Mesenchymal stem cell (in vitro differentiated cells and primary cell): ENCODE results near the gene IGSF5.
A peak's percentile ranks its signal among the peaks of the same experiment; 100 is the strongest.

Source experiments
- DNase-seq: peaks from one replicate; pipeline ENCODE4 v3.0.0-alpha.2; 2013
- H2AFZ ChIP-seq: one replicate; pipeline ENCODE4 v1.6.1; 2013; ENCODE audit warnings: low read depth, mild to moderate bottlenecking, control low read depth, inconsistent platforms, low read length, moderate library complexity
- H2AK5ac ChIP-seq: 2 replicates; pipeline ENCODE4 v1.6.1; 2013; ENCODE audit warnings: low read length, moderate library complexity, mild to moderate bottlenecking, inconsistent platforms; ENCODE audit not compliant: severe bottlenecking
- H2BK120ac ChIP-seq: one replicate; pipeline ENCODE4 v1.6.1; 2013; ENCODE audit warnings: low read depth, mild to moderate bottlenecking, inconsistent platforms, low read length, moderate library complexity
- H2BK12ac ChIP-seq, 2 experiments: one replicate each; pipeline ENCODE4 v1.6.1; 2013; ENCODE audit warnings: inconsistent platforms in 2 of 2, low read length in 2 of 2, mild to moderate bottlenecking in 2 of 2, moderate library complexity in 2 of 2, control low read depth in 1 of 2
- H2BK15ac ChIP-seq: one replicate; pipeline ENCODE4 v1.6.1; 2013; ENCODE audit warnings: mild to moderate bottlenecking, low read depth, inconsistent platforms; ENCODE audit not compliant: poor library complexity, severe bottlenecking
- H2BK5ac ChIP-seq: 2 replicates; pipeline ENCODE4 v1.6.1; 2013; ENCODE audit warnings: low read depth, mild to moderate bottlenecking, low read length, control low read depth, inconsistent platforms; ENCODE audit not compliant: poor library complexity, severe bottlenecking
- H3K14ac ChIP-seq, 2 experiments: one replicate each; pipeline ENCODE4 v1.6.1; 2013; ENCODE audit warnings: inconsistent platforms in 2 of 2, low read length in 2 of 2, control low read depth in 1 of 2, mild to moderate bottlenecking in 1 of 2, moderate library complexity in 1 of 2
- H3K18ac ChIP-seq, 2 experiments: one replicate each; pipeline ENCODE4 v1.6.1; 2013; ENCODE audit warnings: inconsistent platforms in 2 of 2, low read length in 2 of 2, control low read depth in 1 of 2, low read depth in 1 of 2, mild to moderate bottlenecking in 1 of 2
- H3K23ac ChIP-seq, 2 experiments: one replicate each; pipeline ENCODE4 v1.6.1; 2013; ENCODE audit warnings: inconsistent platforms in 2 of 2, low read length in 2 of 2, mild to moderate bottlenecking in 2 of 2, moderate library complexity in 2 of 2, control low read depth in 1 of 2
- H3K27ac ChIP-seq: 2 replicates; pipeline ENCODE4 v1.5.1; 2013; ENCODE audit warnings: mild to moderate bottlenecking, moderate library complexity, low read length, control low read depth, inconsistent platforms; ENCODE audit not compliant: poor library complexity, severe bottlenecking
- H3K27me3 ChIP-seq, 2 experiments: 2 replicates each; pipeline versions ENCODE4 v1.6.1 to v1.7.0; 2013; ENCODE audit warnings: low read length in 2 of 2, mild to moderate bottlenecking in 2 of 2, moderate library complexity in 2 of 2, control low read depth in 1 of 2, inconsistent platforms in 1 of 2; ENCODE audit not compliant: control insufficient read depth in 1 of 2, insufficient read depth in 1 of 2
- H3K36me3 ChIP-seq, 2 experiments: 2 replicates each; pipeline versions ENCODE4 v1.6.1 to v1.7.0; 2013; ENCODE audit warnings: low read length in 2 of 2, control low read depth in 1 of 2, inconsistent platforms in 1 of 2, low read depth in 1 of 2, mild to moderate bottlenecking in 1 of 2; ENCODE audit not compliant: insufficient read depth in 2 of 2, control insufficient read depth in 1 of 2
- H3K4ac ChIP-seq, 2 experiments: one replicate each; pipeline ENCODE4 v1.6.1; 2013; ENCODE audit warnings: inconsistent platforms in 2 of 2, low read length in 2 of 2, mild to moderate bottlenecking in 2 of 2, moderate library complexity in 2 of 2, control low read depth in 1 of 2, low read depth in 1 of 2
- H3K4me1 ChIP-seq: 2 replicates; pipeline ENCODE4 v1.6.1; 2013; ENCODE audit warnings: low read depth, low read length, control low read depth; ENCODE audit not compliant: control insufficient read depth, insufficient read depth
- H3K4me2 ChIP-seq: 2 replicates; pipeline ENCODE4 v1.6.1; 2013; ENCODE audit warnings: low read length, mild to moderate bottlenecking, inconsistent platforms; ENCODE audit not compliant: poor library complexity, severe bottlenecking
- H3K4me3 ChIP-seq, 2 experiments: 2 replicates each; pipeline versions ENCODE4 v1.5.1 to v1.7.0; 2013; ENCODE audit warnings: low read length in 2 of 2, mild to moderate bottlenecking in 2 of 2, control low read depth in 1 of 2, low read depth in 1 of 2; ENCODE audit not compliant: insufficient read depth in 1 of 2
- H3K79me1 ChIP-seq: replicated peaks from 2 replicates; pipeline ENCODE4 v1.6.1; 2013; ENCODE audit warnings: mild to moderate bottlenecking, control low read depth, low read length, inconsistent platforms; ENCODE audit not compliant: poor library complexity, severe bottlenecking
- H3K9ac ChIP-seq: 2 replicates; pipeline ENCODE4 v1.7.0; 2013; ENCODE audit warnings: mild to moderate bottlenecking, low read length, moderate library complexity
- H3K9me3 ChIP-seq: 2 replicates; pipeline ENCODE4 v1.7.0; 2013; ENCODE audit warnings: mild to moderate bottlenecking, low read length; ENCODE audit not compliant: control insufficient read depth
- H4K8ac ChIP-seq: one replicate; pipeline ENCODE4 v1.6.1; 2013; ENCODE audit warnings: inconsistent platforms, mild to moderate bottlenecking, low read length, moderate library complexity
- H4K91ac ChIP-seq: one replicate; pipeline ENCODE4 v1.6.1; 2013; ENCODE audit warnings: mild to moderate bottlenecking, low read length, inconsistent platforms
- WGBS: methylation state at CpG from one replicate; pipeline ENCODE4 v1.1.7; 2013; ENCODE audit warnings: mixed read lengths; 5-methylcytosine and 5-hydroxymethylcytosine counted together

The IGSF5 gene

DNA sequence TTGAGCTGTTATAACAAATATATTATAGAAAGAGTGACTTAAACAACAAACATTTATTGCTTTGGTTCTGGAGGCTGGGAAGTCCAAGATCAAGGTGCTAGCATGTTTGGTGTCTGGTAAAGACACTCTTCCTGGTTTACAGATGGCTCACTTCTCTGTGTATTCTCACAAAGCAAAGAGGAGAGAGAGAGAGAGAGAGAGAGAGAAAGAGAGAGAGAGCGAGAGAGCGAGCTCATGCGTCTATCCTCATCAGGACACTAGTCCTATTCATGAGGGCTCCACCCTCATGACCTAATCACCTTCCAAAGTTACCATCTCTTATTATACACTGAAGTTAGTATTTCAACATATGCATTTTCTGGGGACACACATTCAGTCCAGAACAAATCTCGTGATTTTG, 89.6 kb downstream of the IGSF5 start:
- no peak overlapping the region for H3K14ac ChIP-seq
- no peak overlapping the region for H2AFZ ChIP-seq
- peaks cover 1% of the 10 kb centered on the region for H3K4me1 ChIP-seq
- no peaks in the 10 kb centered on the region for H3K79me1 ChIP-seq
- no peak overlapping the region for H2BK15ac ChIP-seq
- H2AK5ac ChIP-seq = no peak overlapping the region
- no peak overlapping the region for H4K8ac ChIP-seq
- no peak overlapping the region for H3K9ac ChIP-seq
- no peak overlapping the region for H3K4me3 ChIP-seq
- H3K27me3 ChIP-seq = no peaks in the 10 kb centered on the region
- no peak overlapping the region for H2BK5ac ChIP-seq
- no peaks in the 10 kb centered on the region for H3K36me3 ChIP-seq
- H3K23ac ChIP-seq = no peak overlapping the region
- H2BK120ac ChIP-seq = no peak overlapping the region
- no peak overlapping the region for H3K27ac ChIP-seq
- H3K18ac ChIP-seq = no peak overlapping the region
- no peaks in the 10 kb centered on the region for H3K9me3 ChIP-seq
- no peak overlapping the region for H3K4me2 ChIP-seq
- DNase-seq = no peak
- 80% methylated on average over 1 of the region's 4 CpGs for WGBS
- H4K91ac ChIP-seq = no peak overlapping the region
- H3K4ac ChIP-seq = no peak overlapping the region
- no peak overlapping the region for H2BK12ac ChIP-seq

DNA sequence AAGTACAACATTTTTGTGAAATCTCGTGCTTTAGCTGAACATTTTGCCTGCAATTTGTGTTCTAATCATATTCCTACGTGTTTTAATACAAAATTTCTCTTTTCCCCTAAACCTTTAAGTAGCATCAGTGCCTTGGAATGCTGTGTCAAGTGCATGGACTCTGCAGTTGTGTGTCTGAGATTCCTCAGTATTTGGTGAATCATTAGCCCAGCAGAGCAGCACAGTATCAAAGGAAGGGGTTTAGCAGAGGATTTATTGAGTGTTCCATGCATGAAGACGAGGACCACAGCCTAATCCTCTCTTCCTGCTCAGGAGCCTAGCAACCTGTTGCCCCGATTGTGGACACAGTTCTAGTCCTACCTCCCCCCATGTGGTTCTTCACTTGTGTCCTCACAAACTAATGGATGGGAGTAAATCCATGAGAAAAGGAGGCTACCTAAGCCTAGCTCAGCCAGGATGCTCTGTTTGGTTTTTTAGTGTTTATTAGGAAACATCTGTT, 92.9 kb downstream of the IGSF5 start:
- Histone ChIP-seq H3K9me3 (no peaks in the 10 kb centered on the region), H3K79me1 (no peaks in the 10 kb centered on the region), H2BK5ac (no peak overlapping the region), H3K36me3 (no peaks in the 10 kb centered on the region), H4K8ac (no peak overlapping the region), H3K4me1 (peaks cover 1% of the 10 kb centered on the region), H3K18ac (no peak overlapping the region), H3K4me3 (no peak overlapping the region), H3K27ac (peak overlapping the region; percentile 55), H3K23ac (no peak overlapping the region), H3K27me3 (no peaks in the 10 kb centered on the region), H2BK15ac (no peak overlapping the region), H2AFZ (no peak overlapping the region), H3K4me2 (no peak overlapping the region), H4K91ac (no peak overlapping the region), H3K4ac (no peak overlapping the region), H2BK12ac (no peak overlapping the region), H3K9ac (no peak overlapping the region), H2BK120ac (no peak overlapping the region), H3K14ac (no peak overlapping the region), H2AK5ac (no peak overlapping the region)
- DNase-seq = no peak
- WGBS = 39% methylated on average over 4 of the region's 4 CpGs

DNA sequence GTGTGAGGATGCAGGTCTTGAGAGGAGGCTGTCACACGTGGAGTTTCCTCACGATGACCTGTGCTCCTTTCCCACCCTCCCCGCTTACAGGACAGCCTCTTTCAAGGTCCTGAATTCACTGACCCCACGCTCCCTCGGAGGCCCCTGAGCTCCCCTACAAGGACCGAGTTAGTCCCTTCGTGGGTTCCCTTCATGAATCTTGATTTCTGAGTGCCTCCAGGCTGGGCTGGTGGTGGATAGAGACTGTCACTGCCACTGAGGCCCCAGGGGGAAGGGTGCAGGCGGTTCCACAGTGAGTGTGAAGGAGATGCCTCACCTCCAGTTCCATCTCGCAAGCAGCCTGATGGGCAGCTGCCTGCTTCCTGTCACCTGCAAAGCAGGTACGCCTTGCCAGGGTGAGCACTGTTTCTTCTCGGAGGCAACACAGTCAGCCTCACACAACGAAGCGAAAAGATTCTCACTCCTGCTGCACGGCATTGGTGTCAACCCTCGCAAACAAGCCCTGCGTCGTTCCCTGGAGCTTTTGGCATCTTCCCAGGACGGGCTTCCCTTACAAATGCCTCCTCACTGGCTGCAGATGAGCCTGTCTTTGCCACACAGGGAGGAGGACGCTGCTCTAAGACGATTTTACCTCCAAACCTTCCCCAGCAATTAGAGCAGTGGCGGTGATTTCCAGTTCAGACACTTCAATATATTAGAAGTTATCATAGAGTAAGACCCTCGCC, 95.6 kb downstream of the IGSF5 start:
- no peak overlapping the region for H3K9ac ChIP-seq
- H3K23ac ChIP-seq = no peak overlapping the region
- H2BK12ac ChIP-seq = no peak overlapping the region
- no peak overlapping the region for H3K4me3 ChIP-seq
- peaks cover 6% of the 10 kb centered on the region for H3K4me1 ChIP-seq
- 77% methylated on average over 22 of the region's 22 CpGs for WGBS
- no peak overlapping the region for H3K18ac ChIP-seq
- DNase-seq = no peak
- H2BK120ac ChIP-seq = no peak overlapping the region
- H3K27me3 ChIP-seq = no peaks in the 10 kb centered on the region
- H3K36me3 ChIP-seq = no peaks in the 10 kb centered on the region
- no peak overlapping the region for H3K4ac ChIP-seq
- H3K9me3 ChIP-seq = no peaks in the 10 kb centered on the region
- no peak overlapping the region for H4K8ac ChIP-seq
- H2AFZ ChIP-seq = no peak overlapping the region
- H3K4me2 ChIP-seq = no peak overlapping the region
- H4K91ac ChIP-seq = no peak overlapping the region
- H2AK5ac ChIP-seq = no peak overlapping the region
- H3K79me1 ChIP-seq = no peaks in the 10 kb centered on the region
- no peak overlapping the region for H3K27ac ChIP-seq
- no peak overlapping the region for H3K14ac ChIP-seq
- H2BK5ac ChIP-seq = no peak overlapping the region
- no peak overlapping the region for H2BK15ac ChIP-seq

DNA sequence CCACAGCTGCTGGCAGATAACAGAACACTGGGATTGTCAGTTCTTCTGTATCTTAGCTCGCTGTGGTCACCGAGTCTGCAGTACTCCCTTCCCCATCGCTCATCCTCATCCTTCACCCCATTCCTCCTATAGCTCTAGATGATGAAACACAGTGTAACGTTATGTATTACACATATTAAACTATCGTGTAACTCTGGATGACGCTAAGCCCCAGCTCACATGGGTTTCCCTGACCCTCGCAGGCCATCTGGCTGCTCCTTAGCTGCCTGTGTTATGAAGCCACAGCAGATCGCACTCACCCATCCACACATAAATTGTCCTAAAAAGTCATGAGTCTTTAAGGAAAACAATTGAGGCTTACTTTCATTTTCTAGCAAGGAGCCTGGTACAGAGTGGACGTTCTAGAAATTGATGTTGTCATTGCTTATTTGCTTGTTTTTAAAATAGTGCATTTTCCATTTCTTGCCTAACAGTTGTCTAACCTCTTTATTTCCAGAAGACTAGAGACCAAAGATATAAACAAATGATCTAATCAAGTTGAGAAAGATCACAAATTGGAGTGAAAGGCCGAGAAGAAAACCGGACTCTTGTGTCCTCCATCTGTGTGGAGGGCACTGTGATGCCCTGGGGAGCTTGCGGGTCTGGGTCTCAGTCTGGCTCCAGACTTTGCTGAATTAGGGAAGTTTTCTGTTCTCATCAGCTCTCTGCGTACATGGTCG, 97.9 kb downstream of the IGSF5 start:
- no peak overlapping the region for H4K91ac ChIP-seq
- H3K4me1 ChIP-seq = peaks cover 6% of the 10 kb centered on the region
- no peaks in the 10 kb centered on the region for H3K79me1 ChIP-seq
- H4K8ac ChIP-seq = no peak overlapping the region
- H2BK12ac ChIP-seq = no peak overlapping the region
- no peak overlapping the region for H3K4me3 ChIP-seq
- no peak overlapping the region for H3K9ac ChIP-seq
- H2BK15ac ChIP-seq = no peak overlapping the region
- H3K14ac ChIP-seq = no peak overlapping the region
- H2AFZ ChIP-seq = no peak overlapping the region
- no peak overlapping the region for H3K18ac ChIP-seq
- no peak overlapping the region for H3K23ac ChIP-seq
- no peak for DNase-seq
- no peak overlapping the region for H2AK5ac ChIP-seq
- H3K27ac ChIP-seq = no peak overlapping the region
- WGBS = 71% methylated on average over 14 of the region's 14 CpGs
- no peaks in the 10 kb centered on the region for H3K27me3 ChIP-seq
- no peaks in the 10 kb centered on the region for H3K36me3 ChIP-seq
- no peaks in the 10 kb centered on the region for H3K9me3 ChIP-seq
- no peak overlapping the region for H3K4me2 ChIP-seq
- no peak overlapping the region for H2BK120ac ChIP-seq
- H2BK5ac ChIP-seq = no peak overlapping the region
- no peak overlapping the region for H3K4ac ChIP-seq
